Measurements from ENCODE around the gene KCNK10.

DNA sequence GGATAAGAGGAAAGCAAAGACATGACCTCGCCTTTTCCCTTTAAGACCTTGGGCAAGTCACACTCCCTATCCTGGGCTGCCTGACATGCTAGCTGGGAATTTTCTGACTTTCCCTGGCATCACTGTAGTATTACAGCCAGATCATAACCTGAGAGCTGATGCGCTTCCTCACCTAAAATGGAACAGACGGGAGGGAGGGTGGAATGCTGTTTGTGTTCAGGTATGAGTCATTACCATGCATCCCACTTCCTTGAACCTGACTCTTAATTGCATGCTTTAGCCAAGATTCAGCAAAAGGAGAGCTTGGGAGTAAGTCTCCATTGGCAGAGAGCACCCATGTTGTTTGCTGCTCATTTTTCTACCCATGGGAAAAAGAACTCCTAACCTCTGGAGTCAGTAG lies 156.5 kb downstream of the KCNK10 start:
- TF ChIP-seq, protein P1, sequence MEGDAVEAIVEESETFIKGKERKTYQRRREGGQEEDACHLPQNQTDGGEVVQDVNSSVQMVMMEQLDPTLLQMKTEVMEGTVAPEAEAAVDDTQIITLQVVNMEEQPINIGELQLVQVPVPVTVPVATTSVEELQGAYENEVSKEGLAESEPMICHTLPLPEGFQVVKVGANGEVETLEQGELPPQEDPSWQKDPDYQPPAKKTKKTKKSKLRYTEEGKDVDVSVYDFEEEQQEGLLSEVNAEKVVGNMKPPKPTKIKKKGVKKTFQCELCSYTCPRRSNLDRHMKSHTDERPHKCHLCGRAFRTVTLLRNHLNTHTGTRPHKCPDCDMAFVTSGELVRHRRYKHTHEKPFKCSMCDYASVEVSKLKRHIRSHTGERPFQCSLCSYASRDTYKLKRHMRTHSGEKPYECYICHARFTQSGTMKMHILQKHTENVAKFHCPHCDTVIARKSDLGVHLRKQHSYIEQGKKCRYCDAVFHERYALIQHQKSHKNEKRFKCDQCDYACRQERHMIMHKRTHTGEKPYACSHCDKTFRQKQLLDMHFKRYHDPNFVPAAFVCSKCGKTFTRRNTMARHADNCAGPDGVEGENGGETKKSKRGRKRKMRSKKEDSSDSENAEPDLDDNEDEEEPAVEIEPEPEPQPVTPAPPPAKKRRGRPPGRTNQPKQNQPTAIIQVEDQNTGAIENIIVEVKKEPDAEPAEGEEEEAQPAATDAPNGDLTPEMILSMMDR (conservative IDR thresholded peaks at IDR 0.05; ENCODE audit: low read depth, low read length), result no peak
- no peak for TF ChIP-seq EZH2 (IDR thresholded peaks at IDR 0.05; ENCODE audit: borderline replicate concordance, low read depth, low read length, poor library complexity, severe bottlenecking)
